RWPE1 (cell line): ENCODE measurements around the gene AKT2.

Experiments
- CTCF ChIA-PET: fragments of 350-600 bp; sonication (Branson Sonifier 250); formaldehyde crosslinking; extraction: SDS; loops from one replicate; lab custom pipeline; 2021; lab: Yijun Ruan, JAX
- POLR2A ChIA-PET: fragments of 400-600 bp; formaldehyde crosslinking; extraction: SDS; loops from one replicate; lab custom pipeline; 2020; ENCODE audit warnings: antibody characterized with exemption; ENCODE audit not compliant: low non-redundant PET; lab: Yijun Ruan, JAX
- DNase-seq: peaks from one replicate; pipeline ENCODE4 v3.0.0; 2012; ENCODE audit warnings: low spot score
- H3K27ac ChIP-seq: fragments of 450-650 bp; 2 replicates; pipeline ENCODE4 v1.5.1; 2017
- CTCF ChIP-seq: fragments of 450-650 bp; conservative IDR thresholded peaks from 2 replicates; pipeline ENCODE4 v1.5.1; 2017; ENCODE audit warnings: low read depth, mild to moderate bottlenecking

Gene AKT2

GRCh38 chr19:40210889-40211288 lies 74.3 kb downstream of the AKT2 start:
- no peak for TF ChIP-seq CTCF
- H3K27ac ChIP-seq = no peak overlapping the region
- DNase-seq = no peak
- ChIA-PET POLR2A (no interaction called here), CTCF (interaction anchor here (0.5 kb wide), 1 partner anchor 1095 kb away, joined by 3 read pairs; no protein-coding TSS in a partner anchor)

- no peak for DNase-seq
- ChIA-PET POLR2A (no interaction called here), CTCF (no interaction called here)
- TF ChIP-seq CTCF = no peak
- H3K27ac ChIP-seq = no peak overlapping the region
Measured at GRCh38 chr19:40208602-40209001, 76.5 kb downstream of the AKT2 start.

GRCh38 chr19:40205760-40206159 lies 79.4 kb downstream of the AKT2 start:
- no peak overlapping the region for H3K27ac ChIP-seq
- TF ChIP-seq CTCF = no peak
- no peak for DNase-seq
- CTCF ChIA-PET = no interaction called here
- POLR2A ChIA-PET = no interaction called here

GRCh38 chr19:40204381-40204780 lies 80.8 kb downstream of the AKT2 start:
- POLR2A ChIA-PET = no interaction called here

GRCh38 chr19:40200341-40201099 lies 84.6 kb downstream of the AKT2 start:
- DNase-seq = no peak
- ChIA-PET POLR2A (no interaction called here), CTCF (interaction anchor here (0.6 kb wide), 2 partner anchors 105 to 116 kb away, joined by 3 read pairs; no protein-coding TSS in a partner anchor)
- H3K27ac ChIP-seq = peak overlapping the region; percentile 46
- TF ChIP-seq CTCF = no peak

More at GRCh38 chr19:40204381-40204780, 80.8 kb downstream of the AKT2 start:
- CTCF ChIA-PET = no interaction called here
- no peak for TF ChIP-seq CTCF
- no peak for DNase-seq
- no peak overlapping the region for H3K27ac ChIP-seq

- DNase-seq = no peak
- no peak overlapping the region for H3K27ac ChIP-seq
- ChIA-PET CTCF (interaction anchor here (0.6 kb wide), 1 partner anchor 1110 kb away, joined by 3 read pairs; no protein-coding TSS in a partner anchor), POLR2A (no interaction called here)
- no peak for TF ChIP-seq CTCF
Measured at GRCh38 chr19:40198272-40198990, 86.7 kb downstream of the AKT2 start.
